ENCODE data around the gene TFR2. TPM values are rescaled to one million over a fixed set of nuclear protein-coding genes. Genes with fewer than 3 reads are reported as not detected.

TFR2 gene
- total and polyA plus RNA-seq, 9 of the 15 experiments (the other 6 are each of a cell fraction or from before 2014, with no cell fraction given): 3.8 to 123 (median 51.1) TPM

- TF ChIP-seq, protein P1, sequence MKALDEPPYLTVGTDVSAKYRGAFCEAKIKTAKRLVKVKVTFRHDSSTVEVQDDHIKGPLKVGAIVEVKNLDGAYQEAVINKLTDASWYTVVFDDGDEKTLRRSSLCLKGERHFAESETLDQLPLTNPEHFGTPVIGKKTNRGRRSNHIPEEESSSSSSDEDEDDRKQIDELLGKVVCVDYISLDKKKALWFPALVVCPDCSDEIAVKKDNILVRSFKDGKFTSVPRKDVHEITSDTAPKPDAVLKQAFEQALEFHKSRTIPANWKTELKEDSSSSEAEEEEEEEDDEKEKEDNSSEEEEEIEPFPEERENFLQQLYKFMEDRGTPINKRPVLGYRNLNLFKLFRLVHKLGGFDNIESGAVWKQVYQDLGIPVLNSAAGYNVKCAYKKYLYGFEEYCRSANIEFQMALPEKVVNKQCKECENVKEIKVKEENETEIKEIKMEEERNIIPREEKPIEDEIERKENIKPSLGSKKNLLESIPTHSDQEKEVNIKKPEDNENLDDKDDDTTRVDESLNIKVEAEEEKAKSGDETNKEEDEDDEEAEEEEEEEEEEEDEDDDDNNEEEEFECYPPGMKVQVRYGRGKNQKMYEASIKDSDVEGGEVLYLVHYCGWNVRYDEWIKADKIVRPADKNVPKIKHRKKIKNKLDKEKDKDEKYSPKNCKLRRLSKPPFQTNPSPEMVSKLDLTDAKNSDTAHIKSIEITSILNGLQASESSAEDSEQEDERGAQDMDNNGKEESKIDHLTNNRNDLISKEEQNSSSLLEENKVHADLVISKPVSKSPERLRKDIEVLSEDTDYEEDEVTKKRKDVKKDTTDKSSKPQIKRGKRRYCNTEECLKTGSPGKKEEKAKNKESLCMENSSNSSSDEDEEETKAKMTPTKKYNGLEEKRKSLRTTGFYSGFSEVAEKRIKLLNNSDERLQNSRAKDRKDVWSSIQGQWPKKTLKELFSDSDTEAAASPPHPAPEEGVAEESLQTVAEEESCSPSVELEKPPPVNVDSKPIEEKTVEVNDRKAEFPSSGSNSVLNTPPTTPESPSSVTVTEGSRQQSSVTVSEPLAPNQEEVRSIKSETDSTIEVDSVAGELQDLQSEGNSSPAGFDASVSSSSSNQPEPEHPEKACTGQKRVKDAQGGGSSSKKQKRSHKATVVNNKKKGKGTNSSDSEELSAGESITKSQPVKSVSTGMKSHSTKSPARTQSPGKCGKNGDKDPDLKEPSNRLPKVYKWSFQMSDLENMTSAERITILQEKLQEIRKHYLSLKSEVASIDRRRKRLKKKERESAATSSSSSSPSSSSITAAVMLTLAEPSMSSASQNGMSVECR (CRISPR knock-in tag; IDR thresholded peaks at IDR 0.05): 0 out of 2 replicates have a peak, but pooled peaks have one; percentile 1
- TF ChIP-seq KLF13 (tag; IDR thresholded peaks at IDR 0.05; ENCODE audit: borderline replicate concordance, low read depth) (peak; percentile 27; the same call in 1 of the 2 replicates), CCNT2 (IDR thresholded peaks at IDR 0.05; ENCODE audit: borderline replicate concordance, extremely low read depth, insufficient read length, low read depth, low read length) (no peak), RFX1 (IDR thresholded peaks at IDR 0.05) (peak; percentile 97), ARID1B (IDR thresholded peaks at IDR 0.05) (peak; percentile 26; the same call in 1 of the 2 replicates), SREBF2 (CRISPR knock-in tag; IDR thresholded peaks at IDR 0.05) (no peak), ETV6 (IDR thresholded peaks at IDR 0.05; ENCODE audit: borderline replicate concordance in 1 of 2, low read depth in 2 of 2, low read length in 1 of 2) (peak; percentile 95 to 98), ETV6 (CRISPR knock-in tag; IDR thresholded peaks at IDR 0.05; ENCODE audit: borderline replicate concordance) (no peak), SMAD4 (CRISPR knock-in tag; conservative IDR thresholded peaks at IDR 0.05) (no peak), DNMT1 (IDR thresholded peaks at IDR 0.05) (no peak), ELF1 (tag; IDR thresholded peaks at IDR 0.05) (peak; percentile 58; the same call in 1 of the 2 replicates), BMI1 (IDR thresholded peaks at IDR 0.05; ENCODE audit: low read length) (peak; percentile 89), EP300 (IDR thresholded peaks at IDR 0.05; ENCODE audit: low read length) (no peak), RNF2 (IDR thresholded peaks at IDR 0.05) (no peak)
- TF ChIP-seq, protein P2, sequence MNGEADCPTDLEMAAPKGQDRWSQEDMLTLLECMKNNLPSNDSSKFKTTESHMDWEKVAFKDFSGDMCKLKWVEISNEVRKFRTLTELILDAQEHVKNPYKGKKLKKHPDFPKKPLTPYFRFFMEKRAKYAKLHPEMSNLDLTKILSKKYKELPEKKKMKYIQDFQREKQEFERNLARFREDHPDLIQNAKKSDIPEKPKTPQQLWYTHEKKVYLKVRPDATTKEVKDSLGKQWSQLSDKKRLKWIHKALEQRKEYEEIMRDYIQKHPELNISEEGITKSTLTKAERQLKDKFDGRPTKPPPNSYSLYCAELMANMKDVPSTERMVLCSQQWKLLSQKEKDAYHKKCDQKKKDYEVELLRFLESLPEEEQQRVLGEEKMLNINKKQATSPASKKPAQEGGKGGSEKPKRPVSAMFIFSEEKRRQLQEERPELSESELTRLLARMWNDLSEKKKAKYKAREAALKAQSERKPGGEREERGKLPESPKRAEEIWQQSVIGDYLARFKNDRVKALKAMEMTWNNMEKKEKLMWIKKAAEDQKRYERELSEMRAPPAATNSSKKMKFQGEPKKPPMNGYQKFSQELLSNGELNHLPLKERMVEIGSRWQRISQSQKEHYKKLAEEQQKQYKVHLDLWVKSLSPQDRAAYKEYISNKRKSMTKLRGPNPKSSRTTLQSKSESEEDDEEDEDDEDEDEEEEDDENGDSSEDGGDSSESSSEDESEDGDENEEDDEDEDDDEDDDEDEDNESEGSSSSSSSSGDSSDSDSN (IDR thresholded peaks at IDR 0.05; ENCODE audit: borderline replicate concordance in 1 of 2, low read depth in 2 of 2, low read length in 2 of 2): 0 out of 4 replicates have a peak, but pooled peaks of 1 of the 2 experiments have one; percentile 21
- TF ChIP-seq, protein P3, sequence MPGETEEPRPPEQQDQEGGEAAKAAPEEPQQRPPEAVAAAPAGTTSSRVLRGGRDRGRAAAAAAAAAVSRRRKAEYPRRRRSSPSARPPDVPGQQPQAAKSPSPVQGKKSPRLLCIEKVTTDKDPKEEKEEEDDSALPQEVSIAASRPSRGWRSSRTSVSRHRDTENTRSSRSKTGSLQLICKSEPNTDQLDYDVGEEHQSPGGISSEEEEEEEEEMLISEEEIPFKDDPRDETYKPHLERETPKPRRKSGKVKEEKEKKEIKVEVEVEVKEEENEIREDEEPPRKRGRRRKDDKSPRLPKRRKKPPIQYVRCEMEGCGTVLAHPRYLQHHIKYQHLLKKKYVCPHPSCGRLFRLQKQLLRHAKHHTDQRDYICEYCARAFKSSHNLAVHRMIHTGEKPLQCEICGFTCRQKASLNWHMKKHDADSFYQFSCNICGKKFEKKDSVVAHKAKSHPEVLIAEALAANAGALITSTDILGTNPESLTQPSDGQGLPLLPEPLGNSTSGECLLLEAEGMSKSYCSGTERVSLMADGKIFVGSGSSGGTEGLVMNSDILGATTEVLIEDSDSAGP (CRISPR knock-in tag; IDR thresholded peaks at IDR 0.05): no peak
These were observed 34.4 kb upstream of the TFR2 start (continued) for GRCh38 chr7:100675581-100676350.

Measured in K562 (cell line).